Astrocyte (in vitro differentiated cells and primary cell): ENCODE measurements around the gene CEP128.

Experiments used
- CTCF ChIP-seq: IDR thresholded peaks from 2 replicates; pipeline ENCODE4 v1.5.1; 2011; ENCODE audit warnings: low read depth, mild to moderate bottlenecking, inconsistent platforms, low read length, moderate library complexity; ENCODE audit not compliant: insufficient read depth
- EZH2 ChIP-seq: IDR thresholded peaks from 2 replicates; pipeline ENCODE4 v1.6.1; 2012; ENCODE audit warnings: mild to moderate bottlenecking, low read length, inconsistent platforms; ENCODE audit not compliant: insufficient read depth

GRCh38 chr14:80663541-80663940 lies 278.0 kb downstream of the CEP128 start:
- TF ChIP-seq CTCF, result no peak
- no peak for TF ChIP-seq EZH2
